ENCODE measurements around the gene MAML3.

MAML3 gene

GRCh38 chr4:139669890-139670289, 484.1 kb downstream of the MAML3 start:
- no peak overlapping the region for H3K4me3 ChIP-seq (ENCODE audit: low read depth, low read length)
- POLR2A ChIA-PET: no interaction called here
- CTCF ChIA-PET: interaction anchor here (0.7 to 6.0 kb wide), 3 partner anchors 13 to 18 kb away, joined by 3 to 43 read pairs (median 4); no protein-coding TSS in a partner anchor
- TF ChIP-seq CTCF (IDR thresholded peaks at IDR 0.05; ENCODE audit: insufficient read depth, low read length, missing control alignments): no peak
- DNase-seq (ENCODE audit: low read depth, low spot score): no peak

- ChIA-PET CTCF (interaction anchor here (0.7 to 1.8 kb wide), 2 partner anchors 16 to 18 kb away, joined by 3 to 4 read pairs; no protein-coding TSS in a partner anchor), POLR2A (no interaction called here)
- H3K4me3 ChIP-seq (ENCODE audit: low read depth, low read length): no peak overlapping the region
- no peak for TF ChIP-seq CTCF (IDR thresholded peaks at IDR 0.05; ENCODE audit: insufficient read depth, low read length, missing control alignments)
- DNase-seq (ENCODE audit: low read depth, low spot score): no peak
Observed at GRCh38 chr4:139669335-139669734, 484.6 kb downstream of the MAML3 start.

GRCh38 chr4:139668658-139669201, 485.3 kb downstream of the MAML3 start:
- H3K4me3 ChIP-seq (ENCODE audit: low read depth, low read length): no peak overlapping the region
- ChIA-PET CTCF (interaction anchor here (1.8 to 5.1 kb wide), 2 partner anchors 12 to 17 kb away, joined by 4 to 61 read pairs; no protein-coding TSS in a partner anchor), POLR2A (no interaction called here)
- no peak for DNase-seq (ENCODE audit: low read depth, low spot score)
- no peak for TF ChIP-seq CTCF (IDR thresholded peaks at IDR 0.05; ENCODE audit: insufficient read depth, low read length, missing control alignments)

GRCh38 chr4:139668036-139668435, 485.9 kb downstream of the MAML3 start:
- H3K4me3 ChIP-seq (ENCODE audit: low read depth, low read length): no peak overlapping the region
- POLR2A ChIA-PET: no interaction called here
- TF ChIP-seq CTCF (IDR thresholded peaks at IDR 0.05; ENCODE audit: insufficient read depth, low read length, missing control alignments): no peak
- DNase-seq (ENCODE audit: low read depth, low spot score): no peak
- CTCF ChIA-PET: interaction anchor here (3.2 to 5.1 kb wide), 2 partner anchors 11 to 15 kb away, joined by 23 to 61 read pairs; no protein-coding TSS in a partner anchor

Data from AG04449 (cell line).